Keratinocyte (primary cell): ENCODE measurements around the gene PRKCH.

Experiments
- CTCF ChIP-seq, 3 experiments: IDR thresholded peaks in 1 of 3; conservative IDR thresholded peaks in 1 of 3; optimal IDR thresholded peaks in 1 of 3; 2 replicates in 2 of 3; 3 replicates in 1 of 3; pipeline versions ENCODE3 to v1.5.1; 2011; ENCODE audit warnings: low read length in 3 of 3, mild to moderate bottlenecking in 3 of 3, moderate library complexity in 2 of 3, control low read depth in 1 of 3, inconsistent platforms in 1 of 3; ENCODE audit not compliant: insufficient read depth in 2 of 3; ENCODE audit errors: extremely low read depth in 1 of 3
- EZH2 ChIP-seq: IDR thresholded peaks from one replicate; pipeline ENCODE4 v1.6.1; 2012; ENCODE audit warnings: inconsistent platforms, mild to moderate bottlenecking, low read length, moderate library complexity

DNA sequence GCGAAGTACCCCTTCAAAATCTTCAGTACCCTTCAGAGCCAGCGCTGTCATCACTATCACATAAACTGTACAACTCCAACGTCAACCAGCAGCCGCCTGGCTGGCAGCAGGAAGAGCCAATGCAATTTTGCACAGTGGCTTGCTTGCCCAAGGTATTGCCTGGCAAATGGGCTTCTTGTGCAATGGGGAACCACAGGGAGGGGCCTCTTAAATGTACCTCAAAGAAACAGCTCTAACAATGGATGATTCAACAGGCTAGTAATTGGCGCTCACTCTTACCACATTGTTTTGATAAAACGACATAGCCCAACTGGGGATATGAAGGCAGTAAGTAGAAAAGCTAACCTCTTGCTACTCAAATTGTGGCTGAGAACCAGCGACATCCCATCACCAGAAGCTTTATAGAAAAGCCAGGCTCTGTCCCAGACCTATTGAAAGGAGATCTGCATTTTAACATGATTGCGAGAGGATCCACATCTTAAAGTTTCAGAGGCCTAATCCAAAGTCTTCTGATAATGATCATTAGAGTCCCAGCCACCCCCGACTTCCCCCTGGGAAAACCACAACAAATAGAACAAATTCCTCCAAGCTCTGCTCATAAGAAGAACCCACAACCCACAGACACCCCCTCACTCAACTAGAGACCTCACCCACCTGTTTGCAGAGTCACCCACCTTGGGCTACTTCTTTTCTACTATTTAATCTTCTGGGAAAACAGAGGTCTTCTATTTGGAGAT lies 248.6 kb downstream of the PRKCH start:
- TF ChIP-seq CTCF (optimal IDR thresholded peaks at IDR 0.05 in 1 of 3, IDR thresholded peaks at IDR 0.05 in 1 of 3, conservative IDR thresholded peaks at IDR 0.05 in 1 of 3; ENCODE audit: extremely low read depth in 1 of 3, insufficient read depth in 2 of 3, low read length in 3 of 3) (no peak), EZH2 (no peak)
